ENCODE measurements around the gene FBXL4. TPM values are rescaled to one million over a fixed set of nuclear protein-coding genes. Genes with fewer than 3 reads are reported as not detected.
A peak's percentile ranks its signal among the peaks of the same experiment; 100 is the strongest.

The FBXL4 gene
- total RNA-seq, 4 donors from 2014 or later: 14.7 to 18.4 (median 17.3) TPM

GRCh38 chr6:98959631-98960030, 11.9 kb upstream of the FBXL4 start:
- 86 to 96% methylated on average over 1 of the region's 1 CpG for WGBS, 2 donors
- H3K4me3 ChIP-seq (ENCODE audit: low read depth, poor library complexity, severe bottlenecking): no peak overlapping the region
- intact Hi-C loops (cut with DNase I; ENCODE audit: low total_unique reads): no loop called here
- DNase-seq (ENCODE audit: low spot score in 2 of 2): no peak
- TF ChIP-seq CTCF (IDR thresholded peaks at IDR 0.05) (no peak), POLR2A (IDR thresholded peaks at IDR 0.05) (no peak)

GRCh38 chr6:98958776-98959175, 11.0 kb upstream of the FBXL4 start:
- 79 to 80% methylated on average over 3 of the region's 3 CpGs for WGBS, 2 donors
- H3K4me3 ChIP-seq (ENCODE audit: low read depth, poor library complexity, severe bottlenecking): no peak overlapping the region
- intact Hi-C loops (cut with DNase I; ENCODE audit: low total_unique reads): no loop called here
- TF ChIP-seq CTCF (IDR thresholded peaks at IDR 0.05) (no peak), POLR2A (IDR thresholded peaks at IDR 0.05) (no peak)
- no peak for DNase-seq (ENCODE audit: low spot score in 2 of 2)

- H3K4me3 ChIP-seq (ENCODE audit: low read depth, poor library complexity, severe bottlenecking): no peak overlapping the region
- TF ChIP-seq CTCF (IDR thresholded peaks at IDR 0.05): no peak
- TF ChIP-seq POLR2A (IDR thresholded peaks at IDR 0.05): no peak
- 20 to 24% methylated on average over 3 of the region's 3 CpGs for WGBS, 2 donors
- intact Hi-C loops (cut with DNase I; ENCODE audit: low total_unique reads): no loop called here
- peak in 1 of 2 donors; percentile 81 for DNase-seq (ENCODE audit: low spot score in 2 of 2)
These were observed 9.7 kb upstream of the FBXL4 start for GRCh38 chr6:98957450-98957849.

GRCh38 chr6:98949589-98949988, 1.8 kb upstream of the FBXL4 start:
- intact Hi-C loops (cut with DNase I; ENCODE audit: low total_unique reads): no loop called here

GRCh38 chr6:98946879-98947410, 801 bp downstream of the FBXL4 start:
- no peak for DNase-seq (ENCODE audit: low spot score in 2 of 2)
- TF ChIP-seq CTCF (IDR thresholded peaks at IDR 0.05) (no peak), POLR2A (IDR thresholded peaks at IDR 0.05) (no peak)
- intact Hi-C loops (cut with DNase I; ENCODE audit: low total_unique reads): no loop called here
- H3K4me3 ChIP-seq (ENCODE audit: low read depth, poor library complexity, severe bottlenecking): peak overlapping the region; percentile 68
- WGBS, 2 donors: 4% methylated on average over 9 of the region's 9 CpGs

More at GRCh38 chr6:98949589-98949988, 1.8 kb upstream of the FBXL4 start:
- no peak for DNase-seq (ENCODE audit: low spot score in 2 of 2)
- H3K4me3 ChIP-seq (ENCODE audit: low read depth, poor library complexity, severe bottlenecking): no peak overlapping the region
- no peak for TF ChIP-seq CTCF (IDR thresholded peaks at IDR 0.05)
- TF ChIP-seq POLR2A (IDR thresholded peaks at IDR 0.05): no peak
- WGBS, 2 donors: 73 to 76% methylated on average over 2 of the region's 2 CpGs

- 74 to 80% methylated on average over 10 of the region's 10 CpGs for WGBS, 2 donors
- TF ChIP-seq POLR2A (IDR thresholded peaks at IDR 0.05): no peak
- TF ChIP-seq CTCF (IDR thresholded peaks at IDR 0.05): no peak
- no peak for DNase-seq (ENCODE audit: low spot score in 2 of 2)
- intact Hi-C loops (cut with DNase I; ENCODE audit: low total_unique reads): no loop called here
- no peak overlapping the region for H3K4me3 ChIP-seq (ENCODE audit: low read depth, poor library complexity, severe bottlenecking)
These were observed 1.4 kb downstream of the FBXL4 start for GRCh38 chr6:98946266-98946878.

Data from lower leg skin (tissue), 4 donors.